ENCODE data around the gene SLC6A4.

The SLC6A4 gene

GRCh38 chr17:30235386-30236296 lies at the start of gene SLC6A4:
SLC6A4 (minus strand) TSS chr17:30235697; CDS start chr17:30221958, 13,739 bp downstream.
- TF ChIP-seq CTCF (IDR thresholded peaks at IDR 0.05; ENCODE audit: borderline replicate concordance, insufficient read depth, low read depth, low read length) = no peak
- peak within 1 kb of the TSS; percentile 51 for H3K4me3 ChIP-seq (ENCODE audit: low read depth, low read length)

- no peak for TF ChIP-seq CTCF (IDR thresholded peaks at IDR 0.05; ENCODE audit: borderline replicate concordance, insufficient read depth, low read depth, low read length)
- H3K4me3 ChIP-seq (ENCODE audit: low read depth, low read length) = no peak overlapping the region
These were observed 43.7 kb upstream of the SLC6A4 start for GRCh38 chr17:30279156-30279555.

- 0 out of 2 replicates have a peak, but pooled peaks have one; percentile 26 for TF ChIP-seq CTCF (IDR thresholded peaks at IDR 0.05; ENCODE audit: borderline replicate concordance, insufficient read depth, low read depth, low read length)
- H3K4me3 ChIP-seq (ENCODE audit: low read depth, low read length) = no peak overlapping the region
These were observed 42.5 kb upstream of the SLC6A4 start for GRCh38 chr17:30278032-30278431.

- TF ChIP-seq CTCF (IDR thresholded peaks at IDR 0.05; ENCODE audit: borderline replicate concordance, insufficient read depth, low read depth, low read length) = no peak
- H3K4me3 ChIP-seq (ENCODE audit: low read depth, low read length) = no peak overlapping the region
These were observed 40.4 kb upstream of the SLC6A4 start for GRCh38 chr17:30275911-30276310.

- no peak for TF ChIP-seq CTCF (IDR thresholded peaks at IDR 0.05; ENCODE audit: borderline replicate concordance, insufficient read depth, low read depth, low read length)
- no peak overlapping the region for H3K4me3 ChIP-seq (ENCODE audit: low read depth, low read length)
These were observed 39.4 kb upstream of the SLC6A4 start for GRCh38 chr17:30274887-30275286.

GRCh38 chr17:30273373-30273772 lies 37.9 kb upstream of the SLC6A4 start:
- no peak overlapping the region for H3K4me3 ChIP-seq (ENCODE audit: low read depth, low read length)
- TF ChIP-seq CTCF (IDR thresholded peaks at IDR 0.05; ENCODE audit: borderline replicate concordance, insufficient read depth, low read depth, low read length) = no peak

- no peak for TF ChIP-seq CTCF (IDR thresholded peaks at IDR 0.05; ENCODE audit: borderline replicate concordance, insufficient read depth, low read depth, low read length)
- H3K4me3 ChIP-seq (ENCODE audit: low read depth, low read length) = no peak overlapping the region
These were observed 35.6 kb upstream of the SLC6A4 start for GRCh38 chr17:30271102-30271501.
